Measurements from ENCODE around the gene YBX3. TPM values are rescaled to one million over a fixed set of nuclear protein-coding genes. Genes with fewer than 3 reads are reported as not detected.
A peak's percentile ranks its signal among the peaks of the same experiment; 100 is the strongest.

The YBX3 gene
- total and polyA plus RNA-seq, 2 of the 13 experiments (the other 11 are each of a cell fraction or from before 2014, with no cell fraction given): 77.5 to 99.6 TPM

- TF ChIP-seq CTCF (CRISPR knock-in tag; IDR thresholded peaks at IDR 0.05) (peak; percentile 87), TEAD3 (CRISPR knock-in tag; optimal IDR thresholded peaks at IDR 0.05; ENCODE audit: borderline replicate concordance) (peak; percentile 89), ZHX2 (IDR thresholded peaks at IDR 0.05; ENCODE audit: low read depth) (peak; percentile 45; the same call in 1 of the 2 replicates), ZHX2 (CRISPR knock-in tag; IDR thresholded peaks at IDR 0.05; ENCODE audit: borderline replicate concordance) (no peak), SYNCRIP (IDR thresholded peaks at IDR 0.05; ENCODE audit: insufficient read depth, low read depth, low read length) (no peak), ZNF678 (CRISPR knock-in tag; IDR thresholded peaks at IDR 0.05) (no peak), ZBTB39 (CRISPR knock-in tag; IDR thresholded peaks at IDR 0.05) (no peak), ZMYM4 (CRISPR knock-in tag; IDR thresholded peaks at IDR 0.05) (peak; percentile 69), GATAD2A (CRISPR knock-in tag; IDR thresholded peaks at IDR 0.05) (peak; percentile 45), TEAD2 (CRISPR knock-in tag; IDR thresholded peaks at IDR 0.05) (no peak), MIXL1 (CRISPR knock-in tag; IDR thresholded peaks at IDR 0.05) (peak; percentile 53; the same call in 1 of the 2 replicates), ZNF574 (CRISPR knock-in tag; IDR thresholded peaks at IDR 0.05) (0 out of 2 replicates have a peak, but pooled peaks have one; percentile 28), SMAD3 (CRISPR knock-in tag; IDR thresholded peaks at IDR 0.05) (0 out of 2 replicates have a peak, but pooled peaks have one; percentile 55), ZNF737 (CRISPR knock-in tag; IDR thresholded peaks at IDR 0.05; ENCODE audit: borderline replicate concordance) (no peak), CERS6 (CRISPR knock-in tag; IDR thresholded peaks at IDR 0.05) (no peak)
These were observed 26.7 kb upstream of the YBX3 start (continued) for GRCh38 chr12:10749700-10750384.

All from HepG2 (cell line).